Glutamatergic neuron (in vitro differentiated cells): ENCODE results near the gene MAP4K4. TPM values are rescaled to one million over a fixed set of nuclear protein-coding genes. Genes with fewer than 3 reads are reported as not detected.

Experiments used
- DNase-seq: peaks from one replicate; pipeline ENCODE4 v3.0.0; 2022
- H3K27ac Mint-ChIP-seq: one replicate; pipeline ENCODE4 v1.8.0; 2020; ENCODE audit warnings: mild to moderate bottlenecking, mixed read lengths, inconsistent platforms; ENCODE audit not compliant: unreplicated experiment
- H3K27me3 Mint-ChIP-seq: one replicate; pipeline ENCODE4 v1.8.0; 2020; ENCODE audit warnings: mild to moderate bottlenecking, moderate library complexity, mixed read lengths, inconsistent platforms; ENCODE audit not compliant: unreplicated experiment
- H3K36me3 Mint-ChIP-seq: one replicate; pipeline ENCODE4 v1.8.0; 2020; ENCODE audit warnings: mild to moderate bottlenecking, mixed read lengths, inconsistent platforms; ENCODE audit not compliant: unreplicated experiment
- H3K4me1 Mint-ChIP-seq: one replicate; pipeline ENCODE4 v1.8.0; 2020; ENCODE audit warnings: mild to moderate bottlenecking, low read depth, mixed read lengths, inconsistent platforms; ENCODE audit not compliant: unreplicated experiment
- H3K4me3 Mint-ChIP-seq: one replicate; pipeline ENCODE4 v1.8.0; 2020; ENCODE audit warnings: mild to moderate bottlenecking, mixed read lengths, inconsistent platforms; ENCODE audit not compliant: unreplicated experiment
- H3K9me3 Mint-ChIP-seq: one replicate; pipeline ENCODE4 v1.8.0; 2020; ENCODE audit warnings: mild to moderate bottlenecking, moderate library complexity, mixed read lengths, inconsistent platforms; ENCODE audit not compliant: unreplicated experiment
- CTCF ChIP-seq: fragments of 200-600 bp; sonication (generic); IDR thresholded peaks from one replicate; pipeline ENCODE4 v1.5.0; 2021; ENCODE audit not compliant: partially characterized antibody, unreplicated experiment
- total RNA-seq: library from RNA; stranded (reverse); fragmentation: NEBNext Ultra II Directional; extraction: Animal tissue kit (Norgen Biotek cat#: 25700); gene quantifications from one replicate; pipeline ENCODE4 v1.2.1, GENCODE V29; 2021; ENCODE audit not compliant: unreplicated experiment

MAP4K4 gene
- total RNA-seq, 1 donor from 2014 or later: 756 TPM

- Mint-ChIP-seq H3K27ac (peak overlapping the region; percentile 71), H3K9me3 (peaks cover 12% of the 10 kb centered on the region)
Measured at GRCh38 chr2:101720732-101721131, 23.2 kb downstream of the MAP4K4 start.

DNA sequence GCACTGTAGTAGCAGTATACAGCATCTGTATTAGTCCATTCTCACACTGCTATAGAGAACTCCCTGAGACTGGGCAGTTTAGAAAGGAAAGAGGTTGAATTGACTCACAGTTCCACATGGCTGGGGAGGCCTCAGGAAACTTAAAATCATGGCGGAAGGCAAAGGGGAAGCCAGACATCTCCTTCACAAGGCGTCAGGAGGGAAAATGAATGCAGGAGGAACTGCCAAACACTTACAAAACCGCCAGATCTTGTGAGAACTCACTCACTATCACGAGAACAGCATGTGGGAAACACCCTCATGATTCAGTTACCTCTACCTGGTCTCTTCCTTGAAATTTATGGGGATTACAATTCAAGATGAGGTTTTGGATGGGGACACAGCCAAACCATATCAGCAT, 25.4 kb downstream of the MAP4K4 start:
- peak overlapping the region; percentile 57 for H3K4me3 Mint-ChIP-seq
- TF ChIP-seq CTCF: no peak
- peaks cover 59% of the 10 kb centered on the region for H3K4me1 Mint-ChIP-seq
- H3K27ac Mint-ChIP-seq: no peak overlapping the region
- peaks cover 15% of the 10 kb centered on the region for H3K9me3 Mint-ChIP-seq
- no peak for DNase-seq
- no peaks in the 10 kb centered on the region for H3K36me3 Mint-ChIP-seq
- peaks cover 11% of the 10 kb centered on the region for H3K27me3 Mint-ChIP-seq

More at GRCh38 chr2:101720732-101721131, 23.2 kb downstream of the MAP4K4 start:
- Mint-ChIP-seq H3K36me3 (no peaks in the 10 kb centered on the region), H3K27me3 (peaks cover 13% of the 10 kb centered on the region), H3K4me1 (peaks cover 62% of the 10 kb centered on the region), H3K4me3 (peak overlapping the region; percentile 67)
- no peak for DNase-seq
- no peak for TF ChIP-seq CTCF

DNA sequence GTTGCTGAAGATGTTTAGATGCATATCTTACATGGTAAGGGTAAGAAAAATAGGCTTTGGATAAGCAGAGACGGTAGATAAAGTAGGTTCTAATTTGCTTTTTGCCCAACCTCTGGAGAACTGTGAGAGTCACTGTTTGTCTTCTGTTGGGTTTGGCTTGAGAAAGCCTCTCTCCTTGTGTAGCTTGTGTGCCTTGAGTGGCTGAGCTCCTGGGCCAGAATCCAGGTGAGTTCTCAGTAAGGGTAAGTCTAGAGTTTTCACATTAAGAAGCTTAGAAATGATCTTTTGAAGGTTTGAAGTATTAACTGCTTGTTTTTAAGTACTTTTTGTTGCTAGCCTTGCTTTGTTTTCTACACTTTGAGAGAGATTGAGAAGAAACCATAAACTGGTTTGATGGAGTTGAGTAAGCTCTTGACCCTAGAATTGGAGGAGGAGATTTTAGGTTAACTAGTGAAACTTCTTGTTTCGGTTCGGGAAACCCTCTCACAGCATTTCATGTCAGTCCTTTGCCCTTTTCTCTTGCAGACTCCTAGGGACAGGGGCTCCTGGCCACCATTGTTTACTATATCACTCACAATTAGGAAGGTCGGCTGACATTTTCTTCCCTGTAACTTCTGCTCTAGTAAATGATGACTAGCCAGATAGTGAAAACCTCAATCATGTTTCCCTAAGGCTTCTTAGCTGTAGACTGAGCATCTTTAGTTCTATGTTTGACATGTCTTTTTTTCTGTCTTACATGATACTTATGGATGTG, 26.0 kb downstream of the MAP4K4 start:
- no peak overlapping the region for H3K27ac Mint-ChIP-seq
- no peak overlapping the region for H3K4me3 Mint-ChIP-seq
- no peak for DNase-seq
- peaks cover 15% of the 10 kb centered on the region for H3K9me3 Mint-ChIP-seq
- peaks cover 60% of the 10 kb centered on the region for H3K4me1 Mint-ChIP-seq
- TF ChIP-seq CTCF: no peak
- H3K36me3 Mint-ChIP-seq: no peaks in the 10 kb centered on the region
- peaks cover 11% of the 10 kb centered on the region for H3K27me3 Mint-ChIP-seq

DNA sequence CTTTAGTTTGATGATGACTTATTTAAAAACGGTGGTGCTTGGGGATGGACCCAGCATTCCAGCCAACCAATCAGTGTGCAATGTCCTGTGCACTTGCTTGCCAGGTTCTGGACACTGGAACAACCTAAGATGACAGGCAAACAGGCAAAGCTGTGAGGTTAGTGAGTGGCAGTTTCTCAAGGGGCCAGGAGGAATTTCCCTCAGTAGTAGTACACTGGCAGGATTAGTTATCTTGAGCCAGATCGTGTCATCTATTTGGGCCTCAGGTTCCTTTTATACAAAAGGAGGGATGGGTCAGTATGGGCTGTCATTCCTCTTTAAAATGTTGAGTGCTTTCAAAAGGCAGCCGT, 26.6 kb downstream of the MAP4K4 start:
- peaks cover 59% of the 10 kb centered on the region for H3K4me1 Mint-ChIP-seq
- H3K9me3 Mint-ChIP-seq: peaks cover 15% of the 10 kb centered on the region
- H3K36me3 Mint-ChIP-seq: no peaks in the 10 kb centered on the region
- no peak overlapping the region for H3K27ac Mint-ChIP-seq
- no peak for TF ChIP-seq CTCF
- H3K27me3 Mint-ChIP-seq: peaks cover 11% of the 10 kb centered on the region
- no peak overlapping the region for H3K4me3 Mint-ChIP-seq
- DNase-seq: no peak

DNA sequence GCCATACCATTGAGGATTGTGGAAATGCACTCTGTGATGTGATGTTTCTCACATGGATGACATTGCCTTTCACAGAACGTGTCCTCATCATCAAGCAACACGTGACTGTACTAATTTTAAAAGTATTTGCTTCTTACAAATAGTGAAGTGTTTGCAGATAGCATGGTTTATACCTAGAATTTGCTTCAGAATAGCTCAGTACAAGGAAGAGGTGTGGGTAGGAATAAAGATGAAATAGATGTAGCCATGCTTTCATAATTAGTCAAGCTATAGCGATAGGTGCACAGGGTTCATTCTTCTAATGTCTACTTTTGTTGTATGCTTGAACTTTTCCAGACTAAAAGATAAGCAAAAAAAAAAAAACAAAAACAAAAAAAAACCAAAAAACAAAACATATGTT, 27.5 kb downstream of the MAP4K4 start:
- Mint-ChIP-seq H3K4me3 (no peak overlapping the region), H3K4me1 (peaks cover 61% of the 10 kb centered on the region), H3K9me3 (peaks cover 11% of the 10 kb centered on the region), H3K36me3 (no peaks in the 10 kb centered on the region), H3K27ac (no peak overlapping the region), H3K27me3 (peaks cover 7% of the 10 kb centered on the region)
- TF ChIP-seq CTCF: no peak
- no peak for DNase-seq
